HepG2 (cell line): ENCODE data around the gene MYOZ3. TPM values are rescaled to one million over a fixed set of nuclear protein-coding genes. Genes with fewer than 3 reads are reported as not detected.

Experiments
- ATAC-seq: fragments of 200-7000 bp; cut with Tn5 transposase; 3 replicates; pipeline ENCODE4 v1.9.1; 2020; ENCODE audit warnings: mild to moderate bottlenecking, moderate library complexity
- BruUV-seq: library from RNA; stranded (reverse); fragments of 400-500 nt; replicated peaks from 2 replicates; lab custom pipeline; 2021; lab: Mats Ljungman, UMichigan
- CTCF ChIA-PET: fragments of 300-600 bp; formaldehyde crosslinking; extraction: SDS; loops from one replicate; lab custom pipeline; 2021; ENCODE audit warnings: low total read pairs, inconsistent platforms, low intra/inter-chr PET ratio; lab: Yijun Ruan, JAX
- POLR2A ChIA-PET: fragments of 350-600 bp; sonication (Branson Sonifier 250); formaldehyde crosslinking; loops from one replicate; lab custom pipeline; 2020; ENCODE audit warnings: antibody characterized with exemption, inconsistent platforms; lab: Yijun Ruan, JAX
- DNase-seq: peaks from one replicate; pipeline ENCODE4 v3.0.0-alpha.2; 2015; ENCODE audit warnings: low spot score
- FAIRE-seq: peaks from 3 replicates; lab custom pipeline; 2011; peaks lifted over from hg19 to GRCh38; lab: Jason Lieb, UNC
- H2AFZ ChIP-seq: one replicate; pipeline ENCODE4 v1.6.1; 2011; ENCODE audit warnings: low read length, inconsistent platforms
- H3K27ac ChIP-seq: fragments of 300-600 bp; 3 replicates; pipeline ENCODE4 v1.8.0; 2011; ENCODE audit warnings: mixed run types, mild to moderate bottlenecking, mixed read lengths, low read length, inconsistent platforms; ENCODE audit not compliant: insufficient read depth; ENCODE audit errors: extremely low read length
- H3K27me3 ChIP-seq, 2 experiments: fragments of 200-600 bp in 1 of 2; 2 replicates in 1 of 2; 3 replicates in 1 of 2; pipeline versions ENCODE4 v1.6.0 to v1.8.0; 2011; ENCODE audit warnings: low read length in 2 of 2, mild to moderate bottlenecking in 2 of 2, moderate library complexity in 2 of 2, inconsistent platforms in 1 of 2; ENCODE audit not compliant: insufficient read depth in 2 of 2, control insufficient read depth in 1 of 2
- H3K36me3 ChIP-seq, 2 experiments: fragments of 200-600 bp in 1 of 2; replicated peaks in 1 of 2; 2 replicates in 1 of 2; 3 replicates in 1 of 2; pipeline versions ENCODE4 v1.5.1 to v1.8.0; 2011; ENCODE audit warnings: low read length in 2 of 2, inconsistent platforms in 1 of 2; ENCODE audit not compliant: insufficient read depth in 2 of 2, control insufficient read depth in 1 of 2
- H3K4me1 ChIP-seq: 2 replicates; pipeline ENCODE4 v1.5.1; 2012; ENCODE audit warnings: low read length, inconsistent platforms; ENCODE audit not compliant: insufficient read depth
- H3K4me2 ChIP-seq: 2 replicates; pipeline ENCODE4 v1.6.0; 2011; ENCODE audit warnings: low read depth, low read length, inconsistent platforms
- H3K4me3 ChIP-seq, 3 experiments: fragments of 200-600 bp in 1 of 3; sonication (generic), shearing (Covaris generic) in 1 of 3; replicated peaks in 1 of 3; 2 replicates each; pipeline ENCODE4 v1.5.1; 2011 to 2016; ENCODE audit warnings: low read length in 3 of 3, inconsistent platforms in 2 of 3, low read depth in 2 of 3, mild to moderate bottlenecking in 2 of 3, control low read depth in 1 of 3, mixed read lengths in 1 of 3; ENCODE audit not compliant: insufficient read depth in 1 of 3
- H3K79me2 ChIP-seq: one replicate; pipeline ENCODE4 v1.6.1; 2011; ENCODE audit warnings: low read length, inconsistent platforms; ENCODE audit not compliant: insufficient read depth
- H3K9ac ChIP-seq: 2 replicates; pipeline ENCODE4 v1.6.0; 2011; ENCODE audit warnings: mild to moderate bottlenecking, low read depth, low read length, inconsistent platforms; ENCODE audit not compliant: insufficient read depth
- H3K9me3 ChIP-seq: 2 replicates; pipeline ENCODE4 v1.5.1; 2012; ENCODE audit warnings: mild to moderate bottlenecking, low read length
- H4K20me1 ChIP-seq: 2 replicates; pipeline ENCODE4 v1.6.0; 2011; ENCODE audit warnings: inconsistent platforms, mild to moderate bottlenecking, low read length, moderate library complexity; ENCODE audit not compliant: insufficient read depth
- AHR ChIP-seq: IDR thresholded peaks from 2 replicates; pipeline ENCODE4 v1.6.1; 2018; ENCODE audit warnings: missing genetic modification reagents, missing compliant biosample characterization
- BCL6 ChIP-seq: IDR thresholded peaks from 2 replicates; pipeline ENCODE4 v1.6.1; 2016; ENCODE audit warnings: missing genetic modification reagents, missing compliant biosample characterization
- DNMT3B ChIP-seq: conservative IDR thresholded peaks from 2 replicates; pipeline ENCODE4 v1.6.1; 2016; ENCODE audit warnings: missing biosample characterization, control low read depth
- EHMT2 ChIP-seq: fragments of 200-600 bp; sonication (generic); IDR thresholded peaks from 2 replicates; pipeline ENCODE4 v1.7.0; 2017; ENCODE audit warnings: antibody characterized with exemption, low read depth, low read length, borderline replicate concordance
- KAT8 ChIP-seq: IDR thresholded peaks from 2 replicates; pipeline ENCODE4 v1.6.1; 2016; ENCODE audit warnings: missing genetic modification reagents, missing compliant biosample characterization
- PRPF4 ChIP-seq: fragments of 200-400 bp; formaldehyde crosslinking; IDR thresholded peaks from 2 replicates; pipeline ENCODE4 v1.6.1; 2016; ENCODE audit warnings: low read length, low read depth; ENCODE audit not compliant: poor library complexity, severe bottlenecking
- RELA ChIP-seq: sonication (generic); formaldehyde crosslinking; IDR thresholded peaks from 2 replicates; pipeline ENCODE4 v1.4.0; 2020; ENCODE audit warnings: missing genetic modification reagents
- ZBTB7B ChIP-seq: sonication (generic); formaldehyde crosslinking; IDR thresholded peaks from 2 replicates; pipeline ENCODE4 v1.4.0; 2020; ENCODE audit warnings: missing genetic modification reagents
- ZFP36L2 ChIP-seq: sonication (generic); formaldehyde crosslinking; IDR thresholded peaks from 2 replicates; pipeline ENCODE4 v1.4.0; 2020; ENCODE audit warnings: missing genetic modification reagents
- ZNF724P ChIP-seq: sonication (generic); formaldehyde crosslinking; IDR thresholded peaks from 2 replicates; pipeline ENCODE4 v1.8.0; 2022; ENCODE audit warnings: missing genetic modification reagents, borderline replicate concordance
- WGBS: methylation state at CpG from one replicate; pipeline ENCODE4 v1.1.6; 2017; ENCODE audit warnings: low lambda C conversion rate; 5-methylcytosine and 5-hydroxymethylcytosine counted together
- in situ Hi-C: cut with HindIII; loops from 2 replicates; pipeline ENCODE4 v1.10.0; 2017; ENCODE audit warnings: low pct_unique_long_range_greater_than_20kb; ENCODE audit not compliant: extremely low pct_ligation_motif_present
- intact Hi-C: fragments of 100-400 bp; cut with micrococcal nuclease; formaldehyde crosslinking; loops from one replicate; pipeline ENCODE4 v1.10.0; 2022; ENCODE audit not compliant: unreplicated experiment
- polyA plus RNA-seq, 8 experiments: library from polyadenylated mRNA; depleted of rRNA in 3 of 8; stranded (reverse) in 7 of 8; unstranded in 1 of 8; fragments of >200 nt; fragmentation: Illumina TruSeq in 4 of 8; extraction: Trizol in 4 of 8; gene quantifications; 2 replicates each; pipeline versions ENCODE4 v1.2.1 to v1.2.3, GENCODE V29; 2011 to 2016; ENCODE audit warnings: low read depth in 4 of 8, missing spikeins in 1 of 8, mixed read lengths in 1 of 8; ENCODE audit not compliant: insufficient read depth in 1 of 8
- total RNA-seq, 5 experiments: library from RNA; depleted of rRNA; stranded (reverse); fragments of >200 nt; fragmentation: Illumina TruSeq; extraction: Trizol; gene quantifications; 2 replicates each; pipeline ENCODE4 v1.2.3, GENCODE V29; 2016; ENCODE audit warnings: low read depth in 1 of 5
- TF ChIP-seq, protein P1 (sequence below): sonication (generic); formaldehyde crosslinking; IDR thresholded peaks from 2 replicates; pipeline ENCODE4 v1.4.0; 2020; ENCODE audit warnings: mild to moderate bottlenecking, missing genetic modification reagents
- TF ChIP-seq, protein P2 (sequence below): sonication (generic); formaldehyde crosslinking; IDR thresholded peaks from 2 replicates; pipeline ENCODE4 v1.4.0; 2020; ENCODE audit warnings: missing genetic modification reagents, borderline replicate concordance
- TF ChIP-seq, protein P3 (sequence below): sonication (generic); formaldehyde crosslinking; IDR thresholded peaks from 2 replicates; pipeline ENCODE4 v1.4.0; 2020; ENCODE audit warnings: missing genetic modification reagents
- TF ChIP-seq, protein P4 (sequence below): sonication (generic); formaldehyde crosslinking; IDR thresholded peaks from 2 replicates; pipeline ENCODE4 v1.8.1; 2023; ENCODE audit warnings: mild to moderate bottlenecking, missing genetic modification reagents
- TF ChIP-seq, protein P5 (sequence below): sonication (generic); formaldehyde crosslinking; IDR thresholded peaks from 2 replicates; pipeline ENCODE4 v1.8.0; 2022; ENCODE audit warnings: mild to moderate bottlenecking, missing genetic modification reagents; ENCODE audit not compliant: insufficient replicate concordance

The MYOZ3 gene
- total and polyA plus RNA-seq, 2 of the 13 experiments (the other 11 are each of a cell fraction or from before 2014, with no cell fraction given) = 0.05 TPM; not detected in 1

DNA sequence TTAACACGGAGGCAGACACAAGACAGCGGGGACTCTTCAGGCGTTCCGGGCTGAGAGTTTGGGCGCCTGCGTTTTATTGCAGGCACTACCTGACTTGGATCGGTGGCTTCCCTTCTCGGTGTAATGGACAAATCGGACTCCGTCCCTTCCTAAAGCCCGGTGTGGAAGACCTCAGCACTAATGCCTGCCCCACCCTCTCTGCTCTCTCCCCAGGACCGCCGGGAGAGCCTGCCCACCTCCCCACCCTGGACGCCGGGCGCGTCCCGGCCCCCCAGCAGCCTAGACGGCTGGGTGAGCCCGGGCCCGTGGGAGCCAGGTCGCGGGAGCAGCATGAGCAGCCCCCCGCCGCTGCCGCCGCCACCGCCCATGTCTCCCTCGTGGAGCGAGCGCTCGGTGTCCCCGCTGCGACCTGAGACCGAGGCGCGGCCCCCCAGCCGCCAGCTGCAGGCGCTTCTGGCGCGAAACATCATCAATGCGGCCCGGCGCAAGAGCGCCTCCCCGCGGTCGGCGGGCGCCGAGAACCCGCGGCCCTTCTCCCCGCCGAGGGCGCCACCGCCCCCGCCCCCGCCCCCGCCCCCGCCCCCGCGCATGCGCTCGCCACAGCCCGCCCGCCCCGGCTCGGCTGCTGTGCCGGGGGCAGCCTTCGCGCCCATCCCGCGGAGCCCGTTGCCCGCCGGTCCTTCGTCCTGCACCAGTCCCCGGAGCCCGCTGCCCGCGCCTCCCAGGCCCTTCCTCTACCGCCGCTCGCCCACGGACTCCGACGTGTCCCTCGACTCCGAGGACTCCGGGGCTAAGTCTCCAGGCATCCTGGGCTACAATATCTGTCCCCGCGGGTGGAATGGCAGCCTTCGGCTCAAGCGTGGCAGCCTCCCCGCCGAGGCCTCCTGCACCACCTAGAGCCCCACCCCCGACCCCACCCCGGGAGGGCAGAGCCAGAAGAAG, 4.6 kb upstream of the MYOZ3 start:
- ATAC-seq (peak; percentile 61), DNase-seq (peak; percentile 35), FAIRE-seq (no peak)
- no peaks in the 10 kb centered on the region for H3K9me3 ChIP-seq
- no TSS peak for BruUV-seq
- no peaks in the 10 kb centered on the region for H3K36me3 ChIP-seq
- peaks cover 18% of the 10 kb centered on the region for H3K4me1 ChIP-seq
- H4K20me1 ChIP-seq = no peaks in the 10 kb centered on the region
- H3K4me3 ChIP-seq = peak overlapping the region; percentile 49 to 75 (median 60)
- no peak overlapping the region for H2AFZ ChIP-seq
- WGBS = 1% methylated on average over 20 of the region's 99 CpGs
- ChIA-PET CTCF (interaction anchor here (1.6 to 3.5 kb wide), 3 partner anchors 67 to 95 kb away, joined by 8 to 16 read pairs (median 15); no protein-coding TSS in a partner anchor), POLR2A (no interaction called here)
- no peaks in the 10 kb centered on the region for H3K79me2 ChIP-seq
- no peak overlapping the region for H3K27ac ChIP-seq
- peaks cover 2 to 21% of the 10 kb centered on the region in 2 experiments; a peak in 2 of 5 replicates for H3K27me3 ChIP-seq
- in situ Hi-C loops (loop anchor here (5.0 to 25.0 kb wide), 2 partner anchors 94 to 194 kb away; no protein-coding TSS in a partner anchor), intact Hi-C loops (loop anchor here (1.0 to 5.0 kb wide), 3 partner anchors 64 to 191 kb away; partner anchors contain the start of gene IRGM)
- H3K9ac ChIP-seq = peak overlapping the region; percentile 49
- peak overlapping the region; percentile 88 for H3K4me2 ChIP-seq
- TF ChIP-seq, protein P1, sequence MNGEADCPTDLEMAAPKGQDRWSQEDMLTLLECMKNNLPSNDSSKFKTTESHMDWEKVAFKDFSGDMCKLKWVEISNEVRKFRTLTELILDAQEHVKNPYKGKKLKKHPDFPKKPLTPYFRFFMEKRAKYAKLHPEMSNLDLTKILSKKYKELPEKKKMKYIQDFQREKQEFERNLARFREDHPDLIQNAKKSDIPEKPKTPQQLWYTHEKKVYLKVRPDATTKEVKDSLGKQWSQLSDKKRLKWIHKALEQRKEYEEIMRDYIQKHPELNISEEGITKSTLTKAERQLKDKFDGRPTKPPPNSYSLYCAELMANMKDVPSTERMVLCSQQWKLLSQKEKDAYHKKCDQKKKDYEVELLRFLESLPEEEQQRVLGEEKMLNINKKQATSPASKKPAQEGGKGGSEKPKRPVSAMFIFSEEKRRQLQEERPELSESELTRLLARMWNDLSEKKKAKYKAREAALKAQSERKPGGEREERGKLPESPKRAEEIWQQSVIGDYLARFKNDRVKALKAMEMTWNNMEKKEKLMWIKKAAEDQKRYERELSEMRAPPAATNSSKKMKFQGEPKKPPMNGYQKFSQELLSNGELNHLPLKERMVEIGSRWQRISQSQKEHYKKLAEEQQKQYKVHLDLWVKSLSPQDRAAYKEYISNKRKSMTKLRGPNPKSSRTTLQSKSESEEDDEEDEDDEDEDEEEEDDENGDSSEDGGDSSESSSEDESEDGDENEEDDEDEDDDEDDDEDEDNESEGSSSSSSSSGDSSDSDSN (CRISPR knock-in tag) = peak; percentile 47; the same call in 1 of the 2 replicates
- TF ChIP-seq DNMT3B (CRISPR knock-in tag) (no peak), ZNF724P (CRISPR knock-in tag) (no peak), BCL6 (CRISPR knock-in tag) (0 out of 2 replicates have a peak, but pooled peaks have one; percentile 21), KAT8 (CRISPR knock-in tag) (no peak), EHMT2 (no peak), RELA (CRISPR knock-in tag) (no peak), AHR (CRISPR knock-in tag) (no peak), ZBTB7B (0 out of 2 replicates have a peak, but pooled peaks have one; percentile 51), PRPF4 (no peak), ZFP36L2 (CRISPR knock-in tag) (no peak)
- TF ChIP-seq, protein P2, sequence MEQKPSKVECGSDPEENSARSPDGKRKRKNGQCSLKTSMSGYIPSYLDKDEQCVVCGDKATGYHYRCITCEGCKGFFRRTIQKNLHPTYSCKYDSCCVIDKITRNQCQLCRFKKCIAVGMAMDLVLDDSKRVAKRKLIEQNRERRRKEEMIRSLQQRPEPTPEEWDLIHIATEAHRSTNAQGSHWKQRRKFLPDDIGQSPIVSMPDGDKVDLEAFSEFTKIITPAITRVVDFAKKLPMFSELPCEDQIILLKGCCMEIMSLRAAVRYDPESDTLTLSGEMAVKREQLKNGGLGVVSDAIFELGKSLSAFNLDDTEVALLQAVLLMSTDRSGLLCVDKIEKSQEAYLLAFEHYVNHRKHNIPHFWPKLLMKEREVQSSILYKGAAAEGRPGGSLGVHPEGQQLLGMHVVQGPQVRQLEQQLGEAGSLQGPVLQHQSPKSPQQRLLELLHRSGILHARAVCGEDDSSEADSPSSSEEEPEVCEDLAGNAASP = no peak
- TF ChIP-seq, protein P3, sequence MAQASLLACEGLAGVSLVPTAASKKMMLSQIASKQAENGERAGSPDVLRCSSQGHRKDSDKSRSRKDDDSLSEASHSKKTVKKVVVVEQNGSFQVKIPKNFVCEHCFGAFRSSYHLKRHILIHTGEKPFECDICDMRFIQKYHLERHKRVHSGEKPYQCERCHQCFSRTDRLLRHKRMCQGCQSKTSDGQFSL (CRISPR knock-in tag) = no peak
- TF ChIP-seq, protein P4, sequence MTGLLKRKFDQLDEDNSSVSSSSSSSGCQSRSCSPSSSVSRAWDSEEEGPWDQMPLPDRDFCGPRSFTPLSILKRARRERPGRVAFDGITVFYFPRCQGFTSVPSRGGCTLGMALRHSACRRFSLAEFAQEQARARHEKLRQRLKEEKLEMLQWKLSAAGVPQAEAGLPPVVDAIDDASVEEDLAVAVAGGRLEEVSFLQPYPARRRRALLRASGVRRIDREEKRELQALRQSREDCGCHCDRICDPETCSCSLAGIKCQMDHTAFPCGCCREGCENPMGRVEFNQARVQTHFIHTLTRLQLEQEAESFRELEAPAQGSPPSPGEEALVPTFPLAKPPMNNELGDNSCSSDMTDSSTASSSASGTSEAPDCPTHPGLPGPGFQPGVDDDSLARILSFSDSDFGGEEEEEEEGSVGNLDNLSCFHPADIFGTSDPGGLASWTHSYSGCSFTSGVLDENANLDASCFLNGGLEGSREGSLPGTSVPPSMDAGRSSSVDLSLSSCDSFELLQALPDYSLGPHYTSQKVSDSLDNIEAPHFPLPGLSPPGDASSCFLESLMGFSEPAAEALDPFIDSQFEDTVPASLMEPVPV = no peak
- TF ChIP-seq, protein P5, sequence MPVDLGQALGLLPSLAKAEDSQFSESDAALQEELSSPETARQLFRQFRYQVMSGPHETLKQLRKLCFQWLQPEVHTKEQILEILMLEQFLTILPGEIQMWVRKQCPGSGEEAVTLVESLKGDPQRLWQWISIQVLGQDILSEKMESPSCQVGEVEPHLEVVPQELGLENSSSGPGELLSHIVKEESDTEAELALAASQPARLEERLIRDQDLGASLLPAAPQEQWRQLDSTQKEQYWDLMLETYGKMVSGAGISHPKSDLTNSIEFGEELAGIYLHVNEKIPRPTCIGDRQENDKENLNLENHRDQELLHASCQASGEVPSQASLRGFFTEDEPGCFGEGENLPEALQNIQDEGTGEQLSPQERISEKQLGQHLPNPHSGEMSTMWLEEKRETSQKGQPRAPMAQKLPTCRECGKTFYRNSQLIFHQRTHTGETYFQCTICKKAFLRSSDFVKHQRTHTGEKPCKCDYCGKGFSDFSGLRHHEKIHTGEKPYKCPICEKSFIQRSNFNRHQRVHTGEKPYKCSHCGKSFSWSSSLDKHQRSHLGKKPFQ (CRISPR knock-in tag) = no peak
